Effector memory CD8-positive, alpha-beta T cell (primary cell): ENCODE results near the gene CFAP74.
A peak's percentile ranks its signal among the peaks of the same experiment; 100 is the strongest.

Experiments used
- ATAC-seq: fragments of 150-1000 bp; cut with Tn5 transposase; replicated peaks from 2 replicates; pipeline ENCODE4 v1.10.0; 2021; ENCODE audit warnings: mild to moderate bottlenecking, moderate library complexity
- DNase-seq, 3 experiments: peaks; one replicate each; pipeline ENCODE4 v3.0.0; 2021
- H3K27ac Mint-ChIP-seq, 2 donors: one replicate each; pipeline ENCODE4 v1.8.0; 2022; ENCODE audit warnings: mild to moderate bottlenecking in 2 of 2, mixed read lengths in 2 of 2, moderate library complexity in 2 of 2
- H3K27me3 Mint-ChIP-seq, 2 donors: one replicate each; pipeline ENCODE4 v1.8.0; 2022; ENCODE audit warnings: mixed read lengths in 2 of 2
- H3K36me3 Mint-ChIP-seq: one replicate; pipeline ENCODE4 v1.8.0; 2022; ENCODE audit warnings: mild to moderate bottlenecking, moderate library complexity, mixed read lengths; ENCODE audit not compliant: insufficient read depth
- H3K4me1 Mint-ChIP-seq, 2 donors: one replicate each; pipeline ENCODE4 v1.8.0; 2022; ENCODE audit warnings: low read depth in 2 of 2, mixed read lengths in 2 of 2
- H3K4me3 Mint-ChIP-seq, 2 donors: one replicate each; pipeline ENCODE4 v1.8.0; 2022; ENCODE audit warnings: mild to moderate bottlenecking in 2 of 2, mixed read lengths in 2 of 2, moderate library complexity in 2 of 2
- H3K9me3 Mint-ChIP-seq, 2 donors: one replicate each; pipeline ENCODE4 v1.8.0; 2022; ENCODE audit warnings: mixed read lengths in 2 of 2

Gene CFAP74

DNA sequence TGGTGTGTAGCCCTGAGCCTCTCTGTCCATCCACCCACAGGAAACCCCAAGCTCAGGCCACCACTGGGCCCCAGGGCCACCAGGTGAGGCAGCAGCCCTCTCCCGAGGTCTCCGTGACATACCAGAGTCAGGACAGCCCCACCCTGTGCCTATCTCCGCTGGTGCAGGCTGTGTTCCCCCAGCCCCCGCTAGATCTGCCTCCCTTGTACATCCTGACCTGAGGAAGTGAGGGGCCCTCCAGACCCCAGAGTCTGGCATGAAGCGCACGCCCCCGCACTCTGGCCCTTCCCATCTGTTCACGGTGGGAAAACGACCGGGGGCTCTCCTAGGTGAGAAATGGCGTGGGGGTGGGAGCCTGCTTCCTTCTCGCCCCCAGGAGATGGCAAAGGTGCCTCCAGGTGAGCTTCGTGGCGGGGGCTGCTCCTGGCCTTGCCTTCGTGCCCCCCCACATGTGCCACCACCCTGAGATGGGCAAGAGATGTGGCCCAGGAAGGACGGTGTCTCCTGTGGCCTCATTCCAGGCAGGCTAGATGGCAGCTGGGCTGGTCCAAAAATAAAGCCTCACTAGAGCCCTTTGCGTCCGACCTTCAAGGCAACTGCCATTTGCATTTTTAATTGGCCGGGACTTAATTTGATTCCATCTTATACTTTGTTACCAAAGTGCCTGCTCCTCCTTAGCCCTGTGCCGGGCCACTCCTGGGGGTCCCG lies 18.6 kb upstream of the CFAP74 start:
- H3K36me3 Mint-ChIP-seq = no peaks in the 10 kb centered on the region
- H3K4me3 Mint-ChIP-seq = no peak overlapping the region
- H3K27me3 Mint-ChIP-seq = peaks cover 60 to 67% of the 10 kb centered on the region in 2 donors
- H3K4me1 Mint-ChIP-seq = peaks cover 5 to 7% of the 10 kb centered on the region in 2 donors
- no peak for ATAC-seq
- H3K9me3 Mint-ChIP-seq = no peaks in the 10 kb centered on the region
- no peak overlapping the region for H3K27ac Mint-ChIP-seq
- DNase-seq = no peak

DNA sequence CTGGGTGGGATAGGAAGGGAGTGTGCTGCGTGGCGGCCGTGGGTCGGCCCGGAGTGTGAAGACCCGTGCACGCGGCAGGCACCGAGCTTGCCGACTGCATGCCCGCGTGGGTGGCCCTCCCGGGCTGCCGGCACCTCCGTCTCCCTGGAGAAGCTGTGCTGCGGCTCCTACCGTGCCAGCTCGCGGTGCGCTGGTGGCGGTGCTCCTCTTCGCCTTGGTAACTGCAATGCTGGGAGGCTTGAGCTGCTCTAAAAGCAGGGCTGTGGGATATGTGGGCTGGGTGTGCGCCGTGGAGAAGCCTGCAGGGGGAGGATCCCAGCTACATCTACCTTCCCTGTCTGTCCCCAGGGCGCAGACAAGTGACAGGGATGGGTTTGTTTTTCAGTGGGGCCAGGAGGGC lies 18.0 kb upstream of the CFAP74 start:
- ATAC-seq = no peak

DNA sequence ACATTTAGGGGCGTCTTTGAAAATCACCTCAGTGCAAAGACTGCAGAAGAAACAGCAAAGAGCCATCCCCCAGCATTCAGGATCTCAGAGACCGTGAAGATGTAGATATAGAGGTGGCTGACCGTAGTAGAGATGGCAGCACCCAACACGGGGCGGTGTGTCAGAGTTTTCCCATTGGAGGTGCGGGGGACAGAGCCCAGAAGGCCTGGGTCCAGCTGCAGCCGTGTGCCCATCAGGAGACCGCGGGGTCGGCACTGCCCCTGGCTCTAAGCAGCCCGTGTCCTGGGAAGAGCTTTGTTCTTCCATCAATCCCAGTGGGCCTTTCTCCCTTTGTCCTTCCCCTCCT lies 16.7 kb upstream of the CFAP74 start:
- ATAC-seq (no peak), DNase-seq (no peak)
- Mint-ChIP-seq H3K27me3 (peaks cover 79 to 86% of the 10 kb centered on the region in 2 donors), H3K4me1 (peaks cover 5 to 7% of the 10 kb centered on the region in 2 donors), H3K36me3 (peaks cover 3% of the 10 kb centered on the region), H3K27ac (no peak overlapping the region), H3K9me3 (no peaks in the 10 kb centered on the region), H3K4me3 (no peak overlapping the region)

More for the DNA sequence above, 18.0 kb upstream of the CFAP74 start:
- H3K27me3 Mint-ChIP-seq = peaks cover 66 to 73% of the 10 kb centered on the region in 2 donors
- peaks cover 5 to 7% of the 10 kb centered on the region in 2 donors for H3K4me1 Mint-ChIP-seq
- H3K4me3 Mint-ChIP-seq = peak overlapping the region in 1 of 2 donors; percentile 56
- no peaks in the 10 kb centered on the region for H3K9me3 Mint-ChIP-seq
- no peak overlapping the region for H3K27ac Mint-ChIP-seq
- DNase-seq = no peak
- no peaks in the 10 kb centered on the region for H3K36me3 Mint-ChIP-seq

DNA sequence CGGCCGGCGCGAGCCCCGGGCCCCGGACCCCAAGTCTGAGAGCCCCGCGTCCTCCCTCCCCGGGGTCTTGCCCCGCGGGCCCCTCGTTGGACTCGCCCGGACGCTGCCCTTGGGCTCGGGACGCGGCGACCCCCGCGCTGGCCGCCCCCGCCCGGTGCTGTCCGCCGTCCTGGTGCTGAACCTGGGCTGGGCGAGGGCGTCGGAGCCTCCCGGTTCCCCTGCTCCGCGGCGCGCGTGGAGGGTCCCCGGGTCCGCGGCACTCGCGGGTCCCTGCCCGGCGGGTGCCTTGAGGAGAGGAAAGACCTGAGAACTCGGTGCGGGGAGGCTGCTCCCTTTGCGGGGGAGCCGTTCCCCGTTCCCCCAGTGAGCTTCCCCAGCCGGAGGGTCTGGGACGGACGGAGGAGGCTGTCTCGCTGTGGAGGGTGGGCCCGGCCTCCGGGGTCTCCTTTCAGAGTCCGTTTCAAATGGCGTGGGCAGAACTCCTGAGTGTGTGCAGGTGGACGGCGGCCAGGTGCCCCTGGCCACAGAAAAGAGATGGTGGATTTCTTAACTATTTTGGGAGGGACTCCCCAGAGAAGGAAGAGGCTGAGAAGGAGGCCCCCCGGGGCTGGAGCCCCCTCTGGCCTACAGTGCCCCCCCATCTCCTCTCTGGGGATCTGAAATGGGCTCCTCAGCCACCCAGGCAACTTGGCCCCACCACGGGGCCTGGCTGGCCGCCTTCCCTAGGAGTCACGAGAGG lies 16.2 kb upstream of the CFAP74 start:
- peaks cover 84 to 91% of the 10 kb centered on the region in 2 donors for H3K27me3 Mint-ChIP-seq
- H3K27ac Mint-ChIP-seq = no peak overlapping the region
- no peak overlapping the region for H3K4me3 Mint-ChIP-seq
- H3K4me1 Mint-ChIP-seq = peaks cover 5 to 7% of the 10 kb centered on the region in 2 donors
- H3K36me3 Mint-ChIP-seq = peaks cover 3% of the 10 kb centered on the region
- ATAC-seq (peak; percentile 21), DNase-seq (no peak)
- H3K9me3 Mint-ChIP-seq = no peaks in the 10 kb centered on the region

DNA sequence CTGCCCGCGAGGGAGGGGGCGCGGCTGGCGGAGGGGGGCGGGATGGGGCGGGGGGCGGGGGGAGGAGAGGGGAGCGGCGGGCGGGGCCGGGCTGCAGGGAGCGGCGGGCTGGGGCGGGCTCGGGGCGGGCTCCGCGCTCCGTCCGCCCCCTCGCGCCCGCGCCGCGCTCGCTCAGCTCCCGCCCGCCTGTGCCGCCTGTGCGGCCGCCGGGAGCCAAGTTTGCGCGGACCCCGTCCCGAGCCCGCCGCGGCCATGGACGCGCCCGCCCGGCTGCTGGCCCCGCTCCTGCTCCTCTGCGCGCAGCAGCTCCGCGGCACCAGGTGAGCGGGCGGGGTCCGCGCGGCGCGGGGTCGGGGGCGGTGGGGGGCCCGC lies 15.6 kb upstream of the CFAP74 start, which contains the start of gene GABRD:
TSS of gene GABRD (plus strand) at position 174 of the 372 bp plus-strand sequence. CDS start at position 253, 79 bp downstream.
- Mint-ChIP-seq H3K9me3 (no peaks in the 10 kb centered on the region), H3K27me3 (peaks cover 87 to 94% of the 10 kb centered on the region in 2 donors), H3K4me3 (peak within 1 kb of the TSS; percentile 54 to 65), H3K27ac (peak within 1 kb of the TSS in 1 of 2 donors; percentile 36), H3K4me1 (peaks cover 5 to 7% of the 10 kb centered on the region in 2 donors), H3K36me3 (peaks cover 3% of the 10 kb centered on the region)
- ATAC-seq (peak; percentile 57), DNase-seq (no peak)

DNA sequence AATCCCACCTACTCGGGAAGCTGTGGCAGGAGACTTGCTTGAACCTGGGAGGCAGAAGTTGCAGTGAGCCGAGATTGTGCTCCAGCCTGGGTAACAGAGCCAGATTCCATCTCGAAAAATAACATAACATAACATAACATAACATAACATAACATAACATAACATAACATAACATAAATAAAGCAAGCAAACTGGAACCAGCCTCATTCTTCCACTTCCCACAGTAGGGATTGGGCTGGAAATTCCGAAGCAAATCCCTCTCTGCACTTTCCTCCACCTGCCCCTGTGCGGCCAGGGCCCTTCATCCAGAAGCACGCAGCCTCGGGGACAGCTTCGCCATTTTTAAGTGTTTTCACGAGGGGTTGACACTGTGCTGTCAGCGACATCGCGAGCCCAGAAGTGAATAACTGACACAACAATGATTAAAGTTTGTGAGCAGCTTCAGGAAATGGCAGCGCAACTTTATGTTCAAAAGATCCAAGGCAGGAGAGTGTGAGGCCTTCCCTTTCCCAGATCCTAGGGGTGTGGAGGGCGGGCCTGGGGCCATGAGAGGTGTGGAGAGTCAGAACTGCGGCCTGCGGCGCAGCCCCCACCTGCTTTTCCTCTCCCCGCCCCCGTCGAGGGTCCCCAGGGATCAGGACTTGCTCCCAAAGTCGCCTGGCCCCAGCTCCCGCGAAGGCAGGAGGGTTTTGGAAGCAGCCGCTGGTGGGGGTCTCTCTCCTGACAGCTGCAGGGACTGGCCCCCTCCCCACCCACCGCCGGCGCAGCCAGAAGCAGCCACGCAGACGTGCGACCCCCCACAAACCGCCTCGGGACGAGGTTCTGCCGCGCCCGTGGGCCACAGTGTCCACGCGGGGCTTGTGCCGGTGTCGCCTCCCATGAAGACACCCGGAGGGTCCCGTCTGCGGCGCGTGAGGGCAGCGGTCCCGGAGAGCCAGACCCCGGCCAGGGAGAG lies 14.9 kb upstream of the CFAP74 start:
- Mint-ChIP-seq H3K36me3 (peaks cover 3% of the 10 kb centered on the region), H3K4me1 (peaks cover 5 to 7% of the 10 kb centered on the region in 2 donors), H3K27ac (peak overlapping the region in 1 of 2 donors; percentile 36), H3K9me3 (no peaks in the 10 kb centered on the region), H3K4me3 (peak overlapping the region; percentile 54 to 65), H3K27me3 (peaks cover 85 to 93% of the 10 kb centered on the region in 2 donors)
- DNase-seq = no peak
- no peak for ATAC-seq

DNA sequence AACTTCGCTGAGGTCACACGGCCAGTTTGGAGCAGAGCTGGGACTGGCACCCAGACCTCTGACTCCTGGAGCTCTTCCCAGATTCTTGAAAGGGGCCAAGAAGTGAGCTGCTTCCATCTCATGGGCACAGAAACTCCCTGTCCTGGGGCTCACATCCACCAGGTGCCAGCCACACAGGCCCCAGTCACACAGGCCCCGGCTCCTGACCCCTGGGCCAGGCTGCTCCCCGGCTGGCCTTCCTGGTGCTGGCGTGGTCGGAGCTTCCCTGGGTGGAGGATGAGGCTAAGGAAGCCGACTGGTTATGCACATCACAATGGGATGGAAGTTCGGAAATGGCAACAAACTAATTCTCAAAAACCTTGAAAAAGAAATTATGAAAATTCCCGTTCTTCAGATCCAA lies 12.5 kb upstream of the CFAP74 start:
- Mint-ChIP-seq H3K27ac (no peak overlapping the region), H3K9me3 (no peaks in the 10 kb centered on the region), H3K4me3 (no peak overlapping the region), H3K27me3 (peaks cover 63 to 80% of the 10 kb centered on the region in 2 donors), H3K36me3 (peaks cover 3% of the 10 kb centered on the region), H3K4me1 (peaks cover 5 to 7% of the 10 kb centered on the region in 2 donors)
- no peak for ATAC-seq
- no peak for DNase-seq

DNA sequence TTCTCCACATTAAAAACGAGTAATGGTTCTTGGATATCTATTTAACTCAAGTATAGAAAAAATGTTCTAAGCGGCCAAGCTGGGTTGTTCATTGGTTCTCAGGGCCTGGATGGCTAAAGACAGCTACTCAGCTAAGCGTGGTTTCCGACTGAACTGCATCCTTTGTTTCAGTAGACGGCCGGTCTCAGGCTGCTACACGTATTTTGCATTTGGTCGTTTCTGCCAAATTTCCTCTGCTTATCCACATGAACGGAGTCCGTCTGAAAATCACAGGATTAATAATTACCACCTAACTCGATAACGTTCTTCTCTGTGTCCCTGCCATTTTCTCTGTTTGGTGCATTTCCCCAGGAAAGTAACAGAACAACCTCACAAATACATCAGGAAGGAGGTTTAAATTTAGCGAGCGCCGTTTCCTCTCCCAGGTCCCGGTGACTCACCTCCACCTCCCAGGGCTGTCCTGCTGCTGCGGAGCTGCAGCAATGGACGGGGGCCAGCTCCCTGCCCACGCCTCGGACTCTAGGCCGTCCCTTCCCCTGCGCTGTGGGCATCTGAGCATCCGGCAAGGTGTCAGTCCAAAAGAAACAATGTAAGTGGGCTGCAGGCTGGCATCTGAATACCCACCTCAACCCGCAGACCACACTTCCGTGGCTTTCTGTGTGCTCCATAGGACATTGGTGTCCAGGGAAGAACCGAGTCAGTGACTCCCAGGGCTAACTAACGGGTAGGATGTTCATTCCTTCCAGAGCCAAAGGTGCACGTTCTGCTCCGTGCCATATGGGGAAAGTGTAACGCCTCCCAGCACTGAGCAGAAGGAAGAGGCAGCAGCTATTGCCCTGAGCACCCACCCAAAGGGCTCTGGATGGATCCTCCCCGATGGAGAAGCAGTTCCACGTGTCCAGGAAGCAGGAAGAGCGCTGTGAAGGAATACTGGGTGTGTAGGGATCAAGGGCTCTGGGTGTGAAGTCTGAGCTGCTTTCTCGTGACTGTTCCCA lies 11.5 kb upstream of the CFAP74 start:
- ATAC-seq (no peak), DNase-seq (no peak)
- H3K27ac Mint-ChIP-seq = no peak overlapping the region
- H3K27me3 Mint-ChIP-seq = peaks cover 52 to 70% of the 10 kb centered on the region in 2 donors
- no peak overlapping the region for H3K4me3 Mint-ChIP-seq
- H3K9me3 Mint-ChIP-seq = no peaks in the 10 kb centered on the region
- peaks cover 3 to 5% of the 10 kb centered on the region in 2 donors for H3K4me1 Mint-ChIP-seq
- H3K36me3 Mint-ChIP-seq = peaks cover 3% of the 10 kb centered on the region

DNA sequence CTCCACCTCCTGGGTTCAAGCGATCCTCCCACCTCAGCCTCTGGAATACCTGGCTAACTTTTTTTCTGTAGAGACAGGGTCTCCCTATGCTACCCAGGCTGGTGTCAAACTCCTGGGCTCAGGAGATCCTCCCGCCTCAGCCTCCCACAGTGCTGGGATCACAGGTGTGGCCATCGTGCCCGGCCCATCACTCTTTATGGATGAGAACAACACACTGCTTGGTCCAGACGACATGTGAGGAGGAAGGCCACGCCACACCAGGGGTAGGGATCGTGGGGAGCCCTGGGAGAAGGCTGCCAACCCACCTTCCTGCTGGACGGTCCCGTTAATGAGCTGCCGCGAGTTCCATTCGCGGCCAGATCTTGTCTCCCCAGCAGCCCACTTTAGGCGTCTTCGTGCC lies 10.6 kb upstream of the CFAP74 start:
- ATAC-seq (no peak), DNase-seq (no peak)
- Mint-ChIP-seq H3K4me3 (no peak overlapping the region), H3K9me3 (no peaks in the 10 kb centered on the region), H3K36me3 (peaks cover 3% of the 10 kb centered on the region), H3K27ac (no peak overlapping the region), H3K27me3 (peaks cover 49 to 74% of the 10 kb centered on the region in 2 donors), H3K4me1 (peaks cover 3 to 5% of the 10 kb centered on the region in 2 donors)

DNA sequence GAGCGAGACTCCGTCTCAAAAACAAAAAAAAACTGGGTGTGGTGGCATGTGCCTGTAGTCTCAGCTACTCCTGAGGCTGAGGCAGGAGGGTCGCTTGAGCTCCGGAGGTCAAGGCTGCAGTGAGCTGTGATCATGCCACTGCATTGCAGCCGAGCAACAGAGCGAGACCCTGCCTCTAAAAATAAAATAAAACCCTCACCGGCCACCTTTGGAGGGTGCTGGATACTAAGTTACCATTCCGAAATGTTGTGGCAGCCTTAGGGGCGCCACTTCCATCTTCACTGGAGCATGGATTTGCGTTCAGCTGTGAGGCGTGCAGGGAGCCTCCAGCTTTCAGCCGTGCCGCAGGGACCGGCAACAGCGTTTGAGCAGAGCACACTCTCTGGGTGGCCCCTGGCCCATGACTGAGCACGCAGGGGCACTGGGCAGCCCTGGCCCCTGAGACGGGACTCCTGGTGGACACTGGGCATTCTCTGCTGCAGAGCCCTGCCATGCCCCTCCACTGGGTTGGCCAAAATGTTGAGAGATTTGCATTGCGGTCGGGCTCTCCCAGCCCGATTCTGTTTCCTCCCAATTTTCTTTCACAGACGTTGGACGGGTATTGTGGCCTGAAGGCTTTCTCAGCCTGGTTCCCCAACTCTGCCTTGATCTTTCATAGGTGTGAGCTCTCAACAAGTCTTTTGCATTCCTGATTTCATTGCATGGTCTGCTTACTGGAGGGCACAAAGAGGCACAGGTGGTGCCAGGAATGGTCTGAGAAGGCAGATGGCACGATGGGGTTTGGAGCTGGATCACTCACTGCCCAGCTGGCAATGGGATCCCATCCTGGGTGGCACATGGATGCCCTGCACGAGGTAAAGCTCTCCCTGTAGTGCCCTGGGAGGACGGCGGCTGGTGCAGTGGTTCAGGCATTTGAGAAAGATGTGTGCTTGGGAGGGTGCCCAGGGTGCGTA lies 5.8 kb upstream of the CFAP74 start:
- Mint-ChIP-seq H3K27me3 (peaks cover 25 to 59% of the 10 kb centered on the region in 2 donors), H3K27ac (no peak overlapping the region), H3K4me3 (no peak overlapping the region)

DNA sequence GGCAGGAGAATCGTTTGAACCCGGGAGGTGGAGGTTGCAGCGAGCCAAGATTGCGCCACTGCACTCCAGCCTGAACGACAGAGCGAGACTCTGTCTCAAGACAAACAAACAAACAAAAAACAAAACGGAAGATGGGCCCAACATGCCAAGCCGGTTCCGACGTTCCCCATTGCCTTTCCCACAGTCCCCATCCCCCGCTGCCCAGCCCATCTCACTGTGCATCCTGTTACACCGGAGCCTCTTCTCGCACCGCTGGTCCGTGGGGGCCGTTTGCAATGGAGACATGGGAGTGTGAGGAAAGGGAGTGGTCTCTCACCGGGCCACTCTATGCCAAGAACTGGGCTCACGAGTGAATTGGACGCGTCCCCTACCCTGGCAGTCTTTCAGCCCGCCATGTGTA lies 1.3 kb upstream of the CFAP74 start:
- no peaks in the 10 kb centered on the region for H3K4me1 Mint-ChIP-seq
- H3K4me3 Mint-ChIP-seq = no peak overlapping the region
- H3K27me3 Mint-ChIP-seq = peaks cover 32 to 68% of the 10 kb centered on the region in 2 donors
- no peak overlapping the region for H3K27ac Mint-ChIP-seq
- no peak for DNase-seq
- no peaks in the 10 kb centered on the region for H3K9me3 Mint-ChIP-seq
- ATAC-seq = no peak
- H3K36me3 Mint-ChIP-seq = peaks cover 2% of the 10 kb centered on the region

More for the DNA sequence above, 5.8 kb upstream of the CFAP74 start:
- no peaks in the 10 kb centered on the region for H3K9me3 Mint-ChIP-seq
- peaks cover 2% of the 10 kb centered on the region for H3K36me3 Mint-ChIP-seq
- no peaks in the 10 kb centered on the region for H3K4me1 Mint-ChIP-seq
- no peak for DNase-seq
- no peak for ATAC-seq
